Skeletal muscle tissue (tissue), 4 donors: Measurements from ENCODE around the gene NVL. TPM values are rescaled to one million over a fixed set of nuclear protein-coding genes. Genes with fewer than 3 reads are reported as not detected.
"Not testable (repeated sequence)": the region's sequence is repeated elsewhere in the genome, so short reads cannot be mapped to it uniquely, and the experiment has no call there.

ENCODE experiments used
- H3K27ac ChIP-seq: one replicate; pipeline ENCODE4 v1.7.0; 2013; ENCODE audit warnings: mild to moderate bottlenecking, low read depth, low read length, inconsistent platforms
- H3K27me3 ChIP-seq, 3 donors: one replicate each; pipeline ENCODE4 v1.7.0; 2013; ENCODE audit warnings: low read length in 3 of 3; ENCODE audit not compliant: control insufficient read depth in 3 of 3, insufficient read depth in 3 of 3
- H3K36me3 ChIP-seq, 3 donors: one replicate each; pipeline ENCODE4 v1.7.0; 2013; ENCODE audit warnings: low read length in 3 of 3; ENCODE audit not compliant: control insufficient read depth in 3 of 3, insufficient read depth in 3 of 3
- H3K4me1 ChIP-seq, 3 donors: one replicate each; pipeline ENCODE4 v1.7.0; 2013; ENCODE audit warnings: low read length in 3 of 3, mild to moderate bottlenecking in 3 of 3; ENCODE audit not compliant: control insufficient read depth in 3 of 3, insufficient read depth in 3 of 3
- H3K4me3 ChIP-seq, 3 donors: one replicate each; pipeline ENCODE4 v1.7.0; 2013; ENCODE audit warnings: low read length in 3 of 3
- H3K9ac ChIP-seq, 3 donors: one replicate each; pipeline ENCODE4 v1.7.0; 2013; ENCODE audit warnings: low read length in 3 of 3, mild to moderate bottlenecking in 3 of 3, moderate library complexity in 2 of 3, low read depth in 1 of 3
- H3K9me3 ChIP-seq, 3 donors: one replicate each; pipeline ENCODE4 v1.7.0; 2013; ENCODE audit warnings: low read length in 3 of 3; ENCODE audit not compliant: control insufficient read depth in 3 of 3
- total RNA-seq: library from RNA; depleted of rRNA; stranded (reverse); fragments of >200 nt; gene quantifications from one replicate; pipeline ENCODE4 v1.2.3, GENCODE V29; 2014
- donor health status: Osteomylitis.

NVL gene
- total RNA-seq, 1 donor from 2014 or later, result 26.6 TPM

DNA sequence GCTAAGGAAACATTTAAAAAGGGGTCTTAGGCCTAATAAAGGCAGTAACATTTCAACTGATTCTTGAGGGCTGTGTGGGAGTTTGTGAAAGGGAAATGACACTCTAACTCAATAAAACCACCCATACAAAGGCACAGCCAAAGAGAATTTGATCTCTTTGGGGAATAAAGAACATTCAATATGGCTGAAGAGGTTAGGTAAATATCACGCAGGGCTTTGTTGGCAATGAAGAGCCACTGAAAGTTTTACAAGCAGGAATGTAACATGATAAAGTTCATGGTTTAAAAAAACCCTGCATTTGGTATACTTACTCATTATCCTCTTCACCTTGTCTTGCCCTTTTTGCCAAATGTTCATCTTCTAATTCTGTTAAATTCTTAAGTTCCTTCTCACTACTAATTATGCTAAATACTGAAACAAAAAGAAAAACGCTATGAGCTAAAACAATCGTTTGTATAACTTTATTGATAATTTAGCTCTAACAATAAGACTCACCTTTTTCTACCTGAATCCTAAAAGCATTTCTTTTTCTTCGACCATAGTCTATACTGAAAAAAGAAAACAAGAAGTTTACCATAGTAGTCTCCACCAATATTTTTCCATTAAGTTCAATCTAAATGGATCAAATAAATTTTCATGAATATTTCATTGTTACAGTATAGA lies 12.5 kb downstream of the NVL start:
- H3K4me3 ChIP-seq, result no peak overlapping the region
- no peak overlapping the region for H3K27ac ChIP-seq
- peaks cover 2 to 24% (median 15%) of the 10 kb centered on the region in 3 donors for H3K36me3 ChIP-seq
- no peak overlapping the region for H3K9ac ChIP-seq
- H3K27me3 ChIP-seq, result no peaks in the 10 kb centered on the region
- no peaks in the 10 kb centered on the region for H3K9me3 ChIP-seq
- H3K4me1 ChIP-seq, result no peaks in the 10 kb centered on the region

DNA sequence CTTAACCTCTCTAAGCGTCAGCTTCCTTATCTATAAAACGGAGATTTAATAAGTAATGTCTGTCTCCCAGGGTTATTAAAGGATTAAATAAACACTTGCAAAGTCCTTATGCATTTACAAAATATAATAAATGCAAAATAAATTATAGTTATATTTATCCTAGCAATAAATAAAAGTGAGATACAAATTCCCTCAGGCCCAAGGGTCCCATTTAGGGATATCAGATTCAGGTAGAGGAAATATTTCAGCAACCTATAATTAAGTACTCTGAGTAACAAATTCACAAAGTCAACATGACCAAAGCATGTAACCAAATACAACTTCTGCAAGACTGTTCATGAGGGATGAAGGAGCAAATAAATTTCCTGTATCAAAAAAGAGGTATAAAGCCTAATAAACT lies 17.9 kb downstream of the NVL start:
- no peak overlapping the region for H3K27ac ChIP-seq
- no peak overlapping the region for H3K9ac ChIP-seq
- H3K9me3 ChIP-seq, result no peaks in the 10 kb centered on the region
- H3K4me3 ChIP-seq, result no peak overlapping the region
- no peaks in the 10 kb centered on the region for H3K4me1 ChIP-seq
- no peaks in the 10 kb centered on the region for H3K27me3 ChIP-seq
- peaks cover 9 to 36% (median 22%) of the 10 kb centered on the region in 3 donors for H3K36me3 ChIP-seq

DNA sequence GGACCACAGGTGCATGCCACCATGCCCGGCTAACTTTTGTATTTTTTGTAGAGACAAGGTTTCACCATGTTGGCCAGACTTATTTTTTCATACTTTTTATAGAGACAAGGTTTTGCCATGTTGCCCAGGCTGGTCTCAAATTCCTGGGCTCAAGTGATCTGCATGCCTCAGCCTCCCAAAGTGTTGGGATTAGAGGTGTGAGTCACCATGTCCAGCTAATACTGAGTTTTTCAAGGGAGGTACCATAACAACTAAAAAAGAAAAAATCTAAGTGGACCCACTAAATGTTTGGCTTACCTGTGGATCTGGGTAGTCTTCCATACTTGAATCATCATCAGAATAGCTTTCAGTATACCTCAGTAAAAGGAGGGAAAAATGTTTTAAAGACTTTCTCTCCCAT lies 18.5 kb downstream of the NVL start:
- not testable (repeated sequence) for H3K9ac ChIP-seq, H3K4me3 ChIP-seq, H3K27me3 ChIP-seq, H3K9me3 ChIP-seq, H3K4me1 ChIP-seq, H3K27ac ChIP-seq
- peaks cover 9 to 39% (median 21%) of the 10 kb centered on the region in 3 donors for H3K36me3 ChIP-seq

DNA sequence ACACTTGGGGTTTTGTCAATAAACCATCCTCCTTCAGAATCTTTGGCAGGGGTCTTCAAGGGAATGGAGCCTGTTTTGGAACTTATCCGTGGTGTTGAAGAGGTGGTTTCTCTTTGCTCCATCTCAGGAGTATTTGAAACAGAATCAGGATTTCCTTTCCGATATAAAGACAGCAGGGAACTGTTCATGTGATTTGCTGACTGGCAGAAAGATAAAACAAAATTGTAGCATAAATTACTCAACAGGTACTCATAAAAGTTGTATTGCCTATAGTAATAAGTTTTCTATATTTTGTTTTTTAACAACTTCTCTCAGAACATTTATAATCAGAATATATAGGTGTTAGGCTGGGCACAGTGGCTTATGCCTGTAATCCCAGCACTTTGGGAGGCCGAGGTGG lies 21.9 kb downstream of the NVL start:
- Histone ChIP-seq H3K36me3 (peaks cover 15 to 37% (median 35%) of the 10 kb centered on the region in 3 donors), H3K4me3 (no peak overlapping the region), H3K27ac (no peak overlapping the region), H3K27me3 (no peaks in the 10 kb centered on the region), H3K9ac (no peak overlapping the region), H3K4me1 (no peaks in the 10 kb centered on the region), H3K9me3 (no peaks in the 10 kb centered on the region)

DNA sequence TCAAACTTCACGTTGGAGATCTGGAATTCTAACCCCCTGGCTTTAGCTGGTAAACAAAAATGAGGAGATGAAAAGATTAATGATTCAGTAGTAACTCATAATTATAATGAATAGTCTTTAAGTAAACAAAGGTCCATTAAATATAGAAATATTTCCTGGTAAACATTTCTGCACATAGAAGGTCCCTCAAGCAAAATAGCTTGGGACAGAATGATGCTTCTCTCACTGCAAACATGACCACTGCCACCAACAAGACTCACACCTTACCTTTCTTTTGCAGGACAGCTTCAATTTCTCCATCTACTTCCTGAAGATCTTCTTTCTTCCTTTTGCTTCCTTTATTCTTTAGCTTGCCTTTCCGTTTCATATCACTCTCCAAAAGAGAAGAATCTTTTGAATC lies 25.2 kb downstream of the NVL start:
- Histone ChIP-seq H3K9ac (no peak overlapping the region), H3K36me3 (peaks cover 25 to 57% (median 47%) of the 10 kb centered on the region in 3 donors), H3K4me3 (no peak overlapping the region), H3K4me1 (no peaks in the 10 kb centered on the region), H3K27me3 (no peaks in the 10 kb centered on the region), H3K9me3 (no peaks in the 10 kb centered on the region), H3K27ac (no peak overlapping the region)

DNA sequence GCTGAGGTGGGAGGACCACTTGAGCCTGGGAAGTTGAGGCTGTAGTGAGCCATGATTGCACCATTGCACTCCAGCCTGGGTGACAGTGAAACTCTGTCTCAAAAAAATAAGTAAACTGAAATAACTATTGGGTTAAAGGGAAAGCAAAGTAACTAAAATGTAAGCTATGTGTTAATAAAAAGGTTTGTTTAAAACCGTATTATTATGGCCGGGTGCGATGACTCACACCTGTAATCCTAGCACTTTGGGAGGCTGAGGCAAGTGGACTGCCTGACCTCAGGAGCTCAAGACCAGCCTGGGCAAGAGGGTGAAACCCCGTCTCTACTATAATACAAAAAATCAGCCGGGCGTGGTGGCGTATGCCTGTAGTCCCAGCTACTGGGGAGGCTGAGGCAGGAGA lies 27.0 kb downstream of the NVL start:
- no peaks in the 10 kb centered on the region for H3K4me1 ChIP-seq
- H3K27ac ChIP-seq, result no peak overlapping the region
- no peaks in the 10 kb centered on the region for H3K27me3 ChIP-seq
- H3K36me3 ChIP-seq, result peaks cover 36 to 69% (median 55%) of the 10 kb centered on the region in 3 donors
- H3K9ac ChIP-seq, result no peak overlapping the region
- no peak overlapping the region for H3K4me3 ChIP-seq
- H3K9me3 ChIP-seq, result no peaks in the 10 kb centered on the region

DNA sequence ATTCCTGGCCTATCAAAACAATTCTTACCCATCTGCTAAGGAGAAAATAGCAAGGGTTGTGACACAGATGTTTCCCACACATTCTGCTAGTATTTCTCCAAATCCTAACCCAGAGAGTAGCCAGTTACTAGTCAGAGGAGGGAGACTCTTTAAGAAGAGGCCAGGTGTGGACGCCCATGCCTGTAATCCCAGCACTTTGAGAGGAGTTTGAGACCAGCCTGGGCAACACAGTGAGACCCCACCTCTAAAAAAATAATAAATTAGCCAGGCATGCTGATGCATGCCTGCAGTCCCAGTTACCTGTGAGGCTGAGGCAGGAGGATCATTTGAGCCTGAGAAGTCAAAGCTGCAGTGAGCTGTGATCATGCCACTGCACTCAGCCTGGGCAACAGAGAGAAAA lies 28.6 kb downstream of the NVL start:
- no peak overlapping the region for H3K9ac ChIP-seq
- H3K4me3 ChIP-seq, result no peak overlapping the region
- H3K27ac ChIP-seq, result no peak overlapping the region
- no peaks in the 10 kb centered on the region for H3K27me3 ChIP-seq
- peaks cover 31 to 61% (median 44%) of the 10 kb centered on the region in 3 donors for H3K36me3 ChIP-seq
- H3K4me1 ChIP-seq, result no peaks in the 10 kb centered on the region
- no peaks in the 10 kb centered on the region for H3K9me3 ChIP-seq

DNA sequence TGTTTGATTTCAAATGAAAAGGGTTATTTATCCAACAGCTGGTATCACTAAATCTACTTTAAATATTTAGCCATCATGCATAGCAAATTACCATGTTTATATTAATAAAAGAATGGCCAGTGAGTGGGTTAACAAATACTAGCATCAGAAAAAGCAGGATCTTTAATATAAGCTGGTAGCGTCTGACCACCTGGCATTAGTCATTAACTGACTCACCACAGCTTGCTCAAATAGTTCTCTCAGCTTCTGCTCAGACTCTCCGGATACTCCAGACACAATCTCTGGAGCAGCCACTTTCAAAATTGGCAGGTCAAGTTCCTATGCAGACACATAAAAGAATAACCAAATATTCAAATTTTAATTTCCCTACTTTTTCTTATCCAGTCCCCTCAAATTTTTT lies 29.6 kb downstream of the NVL start:
- Histone ChIP-seq H3K27me3 (no peaks in the 10 kb centered on the region), H3K27ac (no peak overlapping the region), H3K4me3 (no peak overlapping the region), H3K36me3 (peaks cover 31 to 63% (median 47%) of the 10 kb centered on the region in 3 donors), H3K4me1 (no peaks in the 10 kb centered on the region), H3K9me3 (no peaks in the 10 kb centered on the region), H3K9ac (no peak overlapping the region)

DNA sequence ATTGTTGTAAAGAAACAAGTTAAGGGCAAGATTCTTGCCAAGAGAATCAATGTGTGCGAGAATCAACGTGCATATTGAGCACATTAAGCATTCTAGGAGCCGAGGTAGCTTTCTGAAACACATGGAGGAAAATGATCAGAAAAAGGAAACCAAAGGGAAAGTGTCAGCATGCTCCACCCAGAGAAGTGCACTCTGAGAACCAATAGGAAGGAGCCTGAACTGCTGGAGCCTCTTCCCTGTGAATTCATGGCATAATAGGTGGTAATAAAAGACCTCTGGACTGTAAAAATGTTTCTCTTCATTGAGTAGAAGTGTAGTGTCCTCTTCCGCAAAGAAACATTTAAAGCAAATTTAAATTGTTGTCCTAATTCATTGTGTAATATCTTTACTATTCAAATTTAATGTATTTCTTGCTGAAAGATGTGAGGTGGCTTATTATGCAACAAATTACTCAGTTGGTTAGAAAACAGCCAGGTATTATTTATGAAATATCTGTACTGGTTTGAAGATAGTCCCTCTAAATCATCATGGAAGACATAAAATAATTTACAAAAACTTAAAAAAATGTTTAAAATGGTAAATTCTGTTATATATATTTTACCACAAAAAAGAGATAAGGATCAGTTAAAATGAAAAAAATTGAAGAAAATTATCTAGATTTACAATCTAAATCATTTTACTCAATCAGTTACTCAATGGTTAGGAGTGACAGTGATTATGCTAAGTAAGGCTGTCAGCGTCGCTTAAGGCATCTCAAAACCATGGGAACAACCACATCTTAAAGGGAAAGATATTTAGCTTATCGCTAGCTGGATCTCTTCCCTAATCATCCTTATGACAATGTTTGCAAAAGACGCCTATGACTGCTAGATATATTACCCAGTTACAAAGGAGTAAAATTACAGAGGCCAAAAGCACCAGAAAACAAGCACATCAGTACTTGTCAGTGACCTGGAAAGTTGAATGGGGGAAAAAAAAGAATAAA lies 31.3 kb downstream of the NVL start:
- Histone ChIP-seq H3K9me3 (no peaks in the 10 kb centered on the region), H3K27ac (no peak overlapping the region), H3K4me1 (peaks cover 0 to 4% (median 0%) of the 10 kb centered on the region in 3 donors), H3K9ac (no peak overlapping the region), H3K27me3 (no peaks in the 10 kb centered on the region), H3K4me3 (no peak overlapping the region), H3K36me3 (peaks cover 34 to 66% (median 57%) of the 10 kb centered on the region in 3 donors)

DNA sequence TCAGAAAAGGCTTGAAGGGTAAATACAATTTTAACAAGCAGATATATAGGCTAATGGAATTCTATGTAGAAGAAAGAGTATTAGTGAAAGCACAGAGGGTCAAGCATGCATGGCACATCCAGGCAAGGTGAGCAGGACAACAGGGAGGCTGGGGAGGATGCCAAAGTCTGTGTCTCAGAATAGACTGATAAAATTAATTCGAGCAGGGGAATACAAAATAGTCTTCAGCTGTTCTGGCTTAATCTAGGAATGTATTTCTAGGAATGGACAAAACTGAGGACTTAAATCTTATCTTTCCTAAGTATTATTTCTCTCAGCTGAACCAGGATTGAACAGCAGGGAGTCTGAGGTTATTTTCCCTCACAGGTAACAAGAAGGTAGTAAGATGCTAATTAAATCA lies 35.2 kb downstream of the NVL start:
- Histone ChIP-seq H3K27ac (no peak overlapping the region), H3K36me3 (peaks cover 30 to 54% (median 54%) of the 10 kb centered on the region in 3 donors), H3K4me1 (peaks cover 0 to 4% (median 0%) of the 10 kb centered on the region in 3 donors), H3K9ac (no peak overlapping the region), H3K4me3 (no peak overlapping the region), H3K27me3 (no peaks in the 10 kb centered on the region), H3K9me3 (no peaks in the 10 kb centered on the region)
